Effector CD8-positive, alpha-beta T cell (primary cell): ENCODE measurements around the gene SMAGP.
"Not testable (repeated sequence)": the region's sequence is repeated elsewhere in the genome, so short reads cannot be mapped to it uniquely, and the experiment has no call there.

ENCODE experiments used
- DNase-seq: peaks from one replicate; lab custom pipeline; 2025; lab: John Stamatoyannopoulos, UW

The SMAGP gene

GRCh38 chr12:51224625-51225024 is 45.6 kb downstream of the SMAGP start:
- no peak for DNase-seq

GRCh38 chr12:51222461-51222860 is 47.8 kb downstream of the SMAGP start:
- no peak for DNase-seq

GRCh38 chr12:51219857-51220256 is 50.4 kb downstream of the SMAGP start:
- DNase-seq, result not testable (repeated sequence)

GRCh38 chr12:51219322-51219721 is 50.9 kb downstream of the SMAGP start:
- no peak for DNase-seq

- no peak for DNase-seq
Measured at GRCh38 chr12:51218607-51219161, 51.5 kb downstream of the SMAGP start.

- DNase-seq, result peak; percentile 58
Measured at GRCh38 chr12:51217968-51218606, 52.1 kb downstream of the SMAGP start, which contains the start of gene POU6F1. Gene POU6F1, minus strand, starts transcription at chr12:51218062. Its CDS starts 11,226 bp downstream, at chr12:51206836.

- peak; percentile 46 for DNase-seq
Measured at GRCh38 chr12:51217133-51217967, 52.9 kb downstream of the SMAGP start.

- no peak for DNase-seq
Measured at GRCh38 chr12:51216642-51217041, 53.6 kb downstream of the SMAGP start.

- DNase-seq, result no peak
Measured at GRCh38 chr12:51214895-51215294, 55.3 kb downstream of the SMAGP start.

- DNase-seq, result no peak
Measured at GRCh38 chr12:51210690-51211395, 59.4 kb downstream of the SMAGP start.

- no peak for DNase-seq
Measured at GRCh38 chr12:51209259-51209658, 61.0 kb downstream of the SMAGP start.

GRCh38 chr12:51208016-51208660 is 62.1 kb downstream of the SMAGP start:
- no peak for DNase-seq

- no peak for DNase-seq
Measured at GRCh38 chr12:51205350-51205749, 64.9 kb downstream of the SMAGP start.

GRCh38 chr12:51202718-51203117 is 67.5 kb downstream of the SMAGP start:
- no peak for DNase-seq

GRCh38 chr12:51200806-51201205 is 69.4 kb downstream of the SMAGP start:
- no peak for DNase-seq

GRCh38 chr12:51200156-51200555 is 70.1 kb downstream of the SMAGP start:
- no peak for DNase-seq

GRCh38 chr12:51199366-51199945 is 70.8 kb downstream of the SMAGP start:
- DNase-seq, result no peak

- no peak for DNase-seq
Measured at GRCh38 chr12:51198568-51199365, 71.4 kb downstream of the SMAGP start.

- DNase-seq, result no peak
Measured at GRCh38 chr12:51197736-51198567, 72.3 kb downstream of the SMAGP start.

- DNase-seq, result no peak
Measured at GRCh38 chr12:51196547-51196946, 73.7 kb downstream of the SMAGP start.
